Activated CD4-positive, alpha-beta T cell treated with anti-CD3 and anti-CD28 coated beads, Interleukin-2, amount 10 ng/mL, durations not matched to agents 24 days and 14 days (primary cell): Measurements from ENCODE around the gene OR2L3. TPM values are rescaled to one million over a fixed set of nuclear protein-coding genes. Genes with fewer than 3 reads are reported as not detected.

Experiments
- DNase-seq: peaks from one replicate; pipeline ENCODE4 v3.0.0; 2022
- H3K27ac Mint-ChIP-seq: one replicate; pipeline ENCODE4 v1.8.0; 2022; ENCODE audit warnings: mild to moderate bottlenecking, mixed read lengths
- H3K27me3 Mint-ChIP-seq: one replicate; pipeline ENCODE4 v1.8.0; 2022; ENCODE audit warnings: mixed read lengths
- H3K36me3 Mint-ChIP-seq: one replicate; pipeline ENCODE4 v1.8.0; 2022; ENCODE audit warnings: low read depth, mild to moderate bottlenecking, mixed read lengths
- H3K4me1 Mint-ChIP-seq: one replicate; pipeline ENCODE4 v1.8.0; 2021; ENCODE audit warnings: mixed read lengths
- H3K4me3 Mint-ChIP-seq: one replicate; pipeline ENCODE4 v1.8.0; 2022; ENCODE audit warnings: mild to moderate bottlenecking, moderate library complexity, mixed read lengths
- H3K9me3 Mint-ChIP-seq: one replicate; pipeline ENCODE4 v1.8.0; 2021; ENCODE audit warnings: mixed read lengths
- intact Hi-C: fragments of 100-400 bp; cut with micrococcal nuclease; formaldehyde crosslinking; loops from one replicate; pipeline ENCODE4 v1.15.1; 2023
- total RNA-seq: library from RNA; stranded (reverse); gene quantifications from 2 replicates; pipeline ENCODE4 v1.2.3, GENCODE V29; 2022

Gene OR2L3
- total RNA-seq, 1 donor from 2014 or later: not detected

DNA sequence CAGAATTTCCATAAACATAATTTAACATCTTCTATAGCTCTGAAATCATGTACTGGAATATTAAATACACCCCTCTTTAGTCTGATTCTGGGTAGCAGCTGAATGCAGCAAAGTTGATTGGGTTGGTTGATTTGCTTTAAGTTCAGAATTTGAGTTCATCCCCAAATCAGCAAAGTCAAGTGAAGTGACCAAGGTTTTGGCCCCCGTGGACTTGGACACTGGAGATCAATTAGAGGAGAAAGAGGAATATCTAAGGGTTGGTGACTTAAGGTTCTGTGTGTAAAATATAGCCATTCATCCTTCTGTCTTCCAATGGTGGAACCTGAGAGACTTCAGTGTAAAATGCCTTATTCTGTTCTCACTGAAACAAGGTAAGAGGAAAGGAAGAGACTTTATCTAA, 48.2 kb downstream of the OR2L3 start, which contains the start of gene OR2L13:
OR2L13 (plus strand) TSS at position 301 of the 400 bp plus-strand sequence. CDS start 4,192 bp downstream, outside the sequence.
- Mint-ChIP-seq H3K27ac (no peak within 1 kb of the TSS), H3K4me1 (no peaks in the 10 kb centered on the region), H3K9me3 (no peaks in the 10 kb centered on the region), H3K27me3 (no peaks in the 10 kb centered on the region), H3K4me3 (no peak within 1 kb of the TSS), H3K36me3 (no peaks in the 10 kb centered on the region)
- intact Hi-C loops: no loop called here
- no peak for DNase-seq

DNA sequence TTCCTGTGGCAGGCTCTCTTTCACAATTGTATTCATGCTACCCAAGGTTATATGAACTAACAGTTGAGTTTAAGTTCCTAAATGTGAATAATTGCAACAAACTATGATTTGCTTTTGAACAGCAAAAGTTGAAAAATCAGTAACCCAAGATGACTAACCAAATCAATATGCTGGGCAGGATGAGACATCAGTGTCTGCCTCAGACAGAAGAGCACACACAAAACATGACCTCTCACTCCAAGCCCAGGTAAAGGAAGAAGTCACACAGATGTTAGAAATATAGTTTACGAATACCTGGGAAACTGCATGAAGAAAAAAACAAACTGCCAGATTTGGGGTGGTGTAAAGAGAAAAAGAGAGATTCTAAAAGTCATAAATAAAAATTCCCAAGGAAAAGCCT, 51.9 kb downstream of the OR2L3 start:
- DNase-seq: no peak
- Mint-ChIP-seq H3K4me3 (no peak overlapping the region), H3K4me1 (no peaks in the 10 kb centered on the region), H3K9me3 (no peaks in the 10 kb centered on the region), H3K36me3 (no peaks in the 10 kb centered on the region), H3K27me3 (no peaks in the 10 kb centered on the region), H3K27ac (no peak overlapping the region)
- intact Hi-C loops: no loop called here

DNA sequence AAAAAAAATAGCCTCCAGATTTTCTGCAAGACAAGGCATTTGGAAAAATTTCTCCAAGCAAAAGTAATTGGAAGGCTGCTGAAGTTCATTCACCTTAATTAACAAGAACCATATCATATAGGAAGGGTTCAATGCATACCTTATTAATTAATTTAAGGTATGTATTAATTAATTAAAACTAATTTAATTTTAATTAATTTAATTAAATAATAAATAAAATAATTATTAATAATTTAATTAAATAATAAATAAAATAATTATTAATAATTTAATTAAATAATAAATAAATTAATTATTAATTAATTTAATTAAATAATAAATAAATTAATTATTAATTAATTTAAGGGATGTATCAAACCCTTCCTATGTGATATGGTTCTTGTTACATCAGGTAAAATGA, 56.2 kb downstream of the OR2L3 start:
- intact Hi-C loops: no loop called here
- Mint-ChIP-seq H3K36me3 (no peaks in the 10 kb centered on the region), H3K4me1 (no peaks in the 10 kb centered on the region), H3K27me3 (no peaks in the 10 kb centered on the region), H3K9me3 (no peaks in the 10 kb centered on the region), H3K27ac (no peak overlapping the region), H3K4me3 (no peak overlapping the region)
- no peak for DNase-seq

DNA sequence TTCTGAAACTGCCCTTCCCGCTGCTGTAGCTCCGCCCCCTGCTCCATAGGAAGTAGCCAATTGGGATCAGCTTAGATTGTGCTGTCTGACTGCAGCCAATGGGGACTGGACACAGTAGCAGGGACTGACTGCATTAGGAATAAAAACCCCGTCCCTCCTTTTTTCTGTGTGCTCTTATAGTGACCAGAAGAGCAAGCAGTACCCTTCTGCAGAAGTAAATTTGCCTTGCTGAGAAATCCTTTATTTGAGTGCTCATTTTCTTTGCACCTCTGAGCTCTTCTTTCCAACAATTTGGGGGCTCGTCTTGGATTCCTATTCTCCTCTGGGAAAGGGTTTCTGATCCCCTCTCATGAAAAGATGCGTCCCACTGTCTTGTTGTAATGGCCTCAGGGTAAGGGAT, 64.5 kb downstream of the OR2L3 start:
- no peak for DNase-seq
- H3K36me3 Mint-ChIP-seq: no peaks in the 10 kb centered on the region
- no peak overlapping the region for H3K4me3 Mint-ChIP-seq
- H3K9me3 Mint-ChIP-seq: peaks cover 15% of the 10 kb centered on the region
- H3K4me1 Mint-ChIP-seq: no peaks in the 10 kb centered on the region
- intact Hi-C loops: no loop called here
- no peaks in the 10 kb centered on the region for H3K27me3 Mint-ChIP-seq
- no peak overlapping the region for H3K27ac Mint-ChIP-seq

Other genes with a start within 250 kb of the OR2L3 start
- not detected in 2 replicates for gene OR14A16, start 222.7 kb upstream of the OR2L3 start, total RNA-seq
- not detected in 2 replicates for gene OR11L1, start 204.9 kb upstream of the OR2L3 start, total RNA-seq
- 0.23 and 0.24 TPM in 2 replicates for gene TRIM58, start 189.6 kb upstream of the OR2L3 start, total RNA-seq
- gene OR2W3, start 151.2 kb upstream of the OR2L3 start, total RNA-seq: 0.21 TPM in 1 of 2 replicates, not detected in the other
- not detected in 2 replicates for gene OR2T8, start 126.6 kb upstream of the OR2L3 start, total RNA-seq
- gene OR2AJ1, start 121.9 kb upstream of the OR2L3 start, total RNA-seq: not detected in 2 replicates
- gene OR2L8, start 98.0 kb upstream of the OR2L3 start, total RNA-seq: not detected in 2 replicates
- gene OR2AK2, start 81.6 kb upstream of the OR2L3 start, total RNA-seq: not detected in 2 replicates
- gene OR2L5, start 33.2 kb upstream of the OR2L3 start, total RNA-seq: not detected in 2 replicates
- 0.07 TPM in 2 replicates for gene OR2L2, start 16.8 kb upstream of the OR2L3 start, total RNA-seq
- not detected in 2 replicates for gene OR2L13, start 48.3 kb downstream of the OR2L3 start, total RNA-seq
- not detected in 2 replicates for gene OR2M5, start 98.3 kb downstream of the OR2L3 start, total RNA-seq
- gene OR2M2, start 128.0 kb downstream of the OR2L3 start, total RNA-seq: not detected in 2 replicates
- gene OR2M3, start 150.4 kb downstream of the OR2L3 start, total RNA-seq: not detected in 2 replicates
- not detected in 2 replicates for gene OR2M4, start 184.6 kb downstream of the OR2L3 start, total RNA-seq
- gene OR2T33, start 231.1 kb downstream of the OR2L3 start, total RNA-seq: not detected in 2 replicates